ENCODE data around the gene WWP2. TPM values are rescaled to one million over a fixed set of nuclear protein-coding genes. Genes with fewer than 3 reads are reported as not detected.

WWP2 gene
- total RNA-seq, 1 donor from 2014 or later, result 26.8 TPM

- no peaks in the 10 kb centered on the region for H4K20me1 ChIP-seq (ENCODE audit: low read depth)
- no peak overlapping the region for H3K27ac Mint-ChIP-seq
These were observed 127.3 kb downstream of the WWP2 start for GRCh38 chr16:69889295-69889964.

GRCh38 chr16:69890114-69890891 is 128.2 kb downstream of the WWP2 start:
- TF ChIP-seq EZH2phosphoT487 (IDR thresholded peaks at IDR 0.05) (no peak), CTCF (IDR thresholded peaks at IDR 0.05) (no peak), EZH2 (IDR thresholded peaks at IDR 0.05) (no peak)
- Mint-ChIP-seq H3K27me3 (ENCODE audit: insufficient read depth, low read depth) (no peaks in the 10 kb centered on the region), H3K36me3 (peaks cover 11% of the 10 kb centered on the region), H3K27ac (peak overlapping the region; percentile 62), H3K4me3 (no peak overlapping the region), H3K4me1 (peaks cover 25% of the 10 kb centered on the region), H3K9me3 (peaks cover 2% of the 10 kb centered on the region)
- peak; percentile 64 for DNase-seq (ENCODE audit: low spot score)
- Histone ChIP-seq H3K27me3 (no peaks in the 10 kb centered on the region), H3K36me3 (no peaks in the 10 kb centered on the region), H2AFZ (replicated peaks) (peak overlapping the region; percentile 92), H3K9me3 (ENCODE audit: low read depth) (no peaks in the 10 kb centered on the region), H3K4me2 (no peak overlapping the region), H3K9ac (no peak overlapping the region), H3K79me2 (ENCODE audit: low read depth) (no peaks in the 10 kb centered on the region), H3K4me1 (peaks cover 10% of the 10 kb centered on the region), H3K4me3 (no peak overlapping the region), H4K20me1 (ENCODE audit: low read depth) (no peaks in the 10 kb centered on the region), H3K27ac (peak overlapping the region; percentile 78), H3F3A (ENCODE audit: low read depth) (peaks cover 7% of the 10 kb centered on the region)

More at GRCh38 chr16:69889295-69889964, 127.3 kb downstream of the WWP2 start:
- H3K4me3 Mint-ChIP-seq, result no peak overlapping the region
- H3K4me1 Mint-ChIP-seq, result peaks cover 25% of the 10 kb centered on the region
- Histone ChIP-seq H3K27ac (no peak overlapping the region), H3K79me2 (ENCODE audit: low read depth) (no peaks in the 10 kb centered on the region), H3K9me3 (ENCODE audit: low read depth) (no peaks in the 10 kb centered on the region), H3K4me1 (peaks cover 10% of the 10 kb centered on the region), H3F3A (ENCODE audit: low read depth) (peaks cover 7% of the 10 kb centered on the region), H3K36me3 (no peaks in the 10 kb centered on the region), H3K4me2 (no peak overlapping the region), H3K27me3 (no peaks in the 10 kb centered on the region), H2AFZ (replicated peaks) (no peak overlapping the region), H3K4me3 (no peak overlapping the region), H3K9ac (no peak overlapping the region)
- H3K36me3 Mint-ChIP-seq, result peaks cover 15% of the 10 kb centered on the region
- TF ChIP-seq CTCF (IDR thresholded peaks at IDR 0.05) (no peak), EZH2phosphoT487 (IDR thresholded peaks at IDR 0.05) (no peak), EZH2 (IDR thresholded peaks at IDR 0.05) (no peak)
- DNase-seq (ENCODE audit: low spot score), result no peak
- no peaks in the 10 kb centered on the region for H3K27me3 Mint-ChIP-seq (ENCODE audit: insufficient read depth, low read depth)
- peaks cover 2% of the 10 kb centered on the region for H3K9me3 Mint-ChIP-seq

- H3F3A ChIP-seq (ENCODE audit: low read depth), result peaks cover 7% of the 10 kb centered on the region
- peak overlapping the region; percentile 78 for H3K27ac ChIP-seq
- H3K4me3 ChIP-seq, result no peak overlapping the region
- no peak for TF ChIP-seq CTCF (IDR thresholded peaks at IDR 0.05)
- peak overlapping the region; percentile 92 for H2AFZ ChIP-seq (replicated peaks)
- no peaks in the 10 kb centered on the region for H3K9me3 ChIP-seq (ENCODE audit: low read depth)
- H3K9ac ChIP-seq, result no peak overlapping the region
- peaks cover 10% of the 10 kb centered on the region for H3K4me1 ChIP-seq
- Mint-ChIP-seq H3K4me3 (no peak overlapping the region), H3K4me1 (peaks cover 25% of the 10 kb centered on the region), H3K27me3 (ENCODE audit: insufficient read depth, low read depth) (no peaks in the 10 kb centered on the region), H3K27ac (peak overlapping the region; percentile 70), H3K9me3 (no peaks in the 10 kb centered on the region), H3K36me3 (peaks cover 11% of the 10 kb centered on the region)
- no peaks in the 10 kb centered on the region for H4K20me1 ChIP-seq (ENCODE audit: low read depth)
- H3K4me2 ChIP-seq, result no peak overlapping the region
- H3K36me3 ChIP-seq, result no peaks in the 10 kb centered on the region
- H3K27me3 ChIP-seq, result no peaks in the 10 kb centered on the region
- no peaks in the 10 kb centered on the region for H3K79me2 ChIP-seq (ENCODE audit: low read depth)
- DNase-seq (ENCODE audit: low spot score), result no peak
These were observed 128.8 kb downstream of the WWP2 start for GRCh38 chr16:69890892-69891282.
